A172 (cell line): ENCODE results near the gene METTL2B. TPM values are rescaled to one million over a fixed set of nuclear protein-coding genes. Genes with fewer than 3 reads are reported as not detected.
"Not testable (repeated sequence)": the region's sequence is repeated elsewhere in the genome, so short reads cannot be mapped to it uniquely, and the experiment has no call there.

Experiments
- DNase-seq: peaks from one replicate; pipeline ENCODE4 v3.0.0-alpha.2; 2015; ENCODE audit warnings: low spot score
- total RNA-seq: library from RNA; depleted of rRNA; stranded (reverse); fragments of >200 nt; shearing (Covaris generic); gene quantifications from 2 replicates; pipeline ENCODE4 v1.2.3, GENCODE V29; 2014

Gene METTL2B
- total RNA-seq, 1 experiment from 2014 or later = 37.6 TPM

GRCh38 chr7:128454808-128455542 is 21.6 kb upstream of the METTL2B start:
- DNase-seq = no peak

- DNase-seq = peak; percentile 80
Measured at GRCh38 chr7:128455543-128456254, 20.8 kb upstream of the METTL2B start, which contains the start of gene HILPDA. Gene HILPDA (plus strand): TSS chr7:128455878. CDS start chr7:128457269, 1,391 bp downstream.

GRCh38 chr7:128456255-128456725 is 20.3 kb upstream of the METTL2B start:
- no peak for DNase-seq

GRCh38 chr7:128457385-128457784 is 19.2 kb upstream of the METTL2B start:
- not testable (repeated sequence) for DNase-seq

- no peak for DNase-seq
Measured at GRCh38 chr7:128458956-128459355, 17.6 kb upstream of the METTL2B start.

GRCh38 chr7:128459394-128459878 is 17.1 kb upstream of the METTL2B start:
- DNase-seq = peak; percentile 43

- DNase-seq = no peak
Measured at GRCh38 chr7:128462460-128462859, 14.1 kb upstream of the METTL2B start.

GRCh38 chr7:128463345-128463744 is 13.2 kb upstream of the METTL2B start:
- not testable (repeated sequence) for DNase-seq

GRCh38 chr7:128463933-128464332 is 12.6 kb upstream of the METTL2B start:
- DNase-seq = not testable (repeated sequence)

- not testable (repeated sequence) for DNase-seq
Measured at GRCh38 chr7:128466871-128467270, 9.7 kb upstream of the METTL2B start.

GRCh38 chr7:128477336-128477690 is 765 bp downstream of the METTL2B start:
- not testable (repeated sequence) for DNase-seq

GRCh38 chr7:128479082-128479481 is 2.5 kb downstream of the METTL2B start:
- DNase-seq = not testable (repeated sequence)

GRCh38 chr7:128488134-128488533 is 11.6 kb downstream of the METTL2B start:
- not testable (repeated sequence) for DNase-seq

GRCh38 chr7:128497405-128497804 is 20.9 kb downstream of the METTL2B start:
- DNase-seq = no peak

- DNase-seq = not testable (repeated sequence)
Measured at GRCh38 chr7:128505416-128505815, 28.9 kb downstream of the METTL2B start.

GRCh38 chr7:128506819-128507218 is 30.3 kb downstream of the METTL2B start:
- DNase-seq = not testable (repeated sequence)

GRCh38 chr7:128507321-128507993 is 30.9 kb downstream of the METTL2B start:
- DNase-seq = not testable (repeated sequence)

GRCh38 chr7:128511692-128512091 is 35.1 kb downstream of the METTL2B start:
- DNase-seq = not testable (repeated sequence)

GRCh38 chr7:128515232-128515631 is 38.7 kb downstream of the METTL2B start:
- DNase-seq = not testable (repeated sequence)

GRCh38 chr7:128517023-128517422 is 40.5 kb downstream of the METTL2B start:
- not testable (repeated sequence) for DNase-seq

- DNase-seq = peak; percentile 82
Measured at GRCh38 chr7:128523226-128523931, 46.8 kb downstream of the METTL2B start.
